ENCODE data around the gene GNGT2.

The GNGT2 gene

DNA sequence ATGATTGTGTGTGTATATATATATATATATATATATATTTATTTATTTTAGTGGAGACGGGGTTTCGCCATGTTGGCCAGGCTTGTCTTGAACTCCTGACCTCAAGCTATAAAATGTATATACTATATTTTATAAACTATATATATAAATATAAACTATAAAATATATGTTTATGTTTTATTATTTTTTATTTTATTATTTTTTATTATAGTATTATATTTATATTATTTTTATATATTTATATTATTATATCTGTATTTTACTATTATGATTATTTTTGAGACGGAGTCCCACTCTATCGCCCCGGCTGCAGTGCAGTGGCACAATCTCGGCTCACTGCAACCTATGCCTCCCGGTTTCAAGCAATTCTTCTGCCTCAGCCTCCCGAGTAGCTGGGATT lies 30.7 kb upstream of the GNGT2 start:
- Histone ChIP-seq H4K20me1 (ENCODE audit: insufficient read depth, low read length, poor library complexity, severe bottlenecking) (no peaks in the 10 kb centered on the region), H3F3A (ENCODE audit: low read depth) (no peaks in the 10 kb centered on the region), H3K36me3 (ENCODE audit: insufficient read depth, low read length) (no peaks in the 10 kb centered on the region), H3K9me2 (replicated peaks; ENCODE audit: low read depth, low read length) (no peaks in the 10 kb centered on the region), H3K79me2 (ENCODE audit: insufficient read depth, low read length) (no peaks in the 10 kb centered on the region), H3K9ac (ENCODE audit: low read depth, low read length, poor library complexity, severe bottlenecking) (no peak overlapping the region), H3K27me3 (ENCODE audit: insufficient read depth, low read length, poor library complexity, severe bottlenecking) (no peaks in the 10 kb centered on the region), H3K4me1 (ENCODE audit: insufficient read depth, low read length, poor library complexity, severe bottlenecking) (no peaks in the 10 kb centered on the region), H3K4me3 (ENCODE audit: low read length, poor library complexity, severe bottlenecking) (no peak overlapping the region), H3K9me3 (ENCODE audit: insufficient read depth, low read depth, low read length) (no peaks in the 10 kb centered on the region), H2AFZ (ENCODE audit: low read length) (no peak overlapping the region), H3K4me2 (ENCODE audit: low read depth, low read length, poor library complexity, severe bottlenecking) (no peak overlapping the region)
- TF ChIP-seq EZH2phosphoT487 (IDR thresholded peaks at IDR 0.05; ENCODE audit: borderline replicate concordance) = no peak
- TF ChIP-seq, protein P1, sequence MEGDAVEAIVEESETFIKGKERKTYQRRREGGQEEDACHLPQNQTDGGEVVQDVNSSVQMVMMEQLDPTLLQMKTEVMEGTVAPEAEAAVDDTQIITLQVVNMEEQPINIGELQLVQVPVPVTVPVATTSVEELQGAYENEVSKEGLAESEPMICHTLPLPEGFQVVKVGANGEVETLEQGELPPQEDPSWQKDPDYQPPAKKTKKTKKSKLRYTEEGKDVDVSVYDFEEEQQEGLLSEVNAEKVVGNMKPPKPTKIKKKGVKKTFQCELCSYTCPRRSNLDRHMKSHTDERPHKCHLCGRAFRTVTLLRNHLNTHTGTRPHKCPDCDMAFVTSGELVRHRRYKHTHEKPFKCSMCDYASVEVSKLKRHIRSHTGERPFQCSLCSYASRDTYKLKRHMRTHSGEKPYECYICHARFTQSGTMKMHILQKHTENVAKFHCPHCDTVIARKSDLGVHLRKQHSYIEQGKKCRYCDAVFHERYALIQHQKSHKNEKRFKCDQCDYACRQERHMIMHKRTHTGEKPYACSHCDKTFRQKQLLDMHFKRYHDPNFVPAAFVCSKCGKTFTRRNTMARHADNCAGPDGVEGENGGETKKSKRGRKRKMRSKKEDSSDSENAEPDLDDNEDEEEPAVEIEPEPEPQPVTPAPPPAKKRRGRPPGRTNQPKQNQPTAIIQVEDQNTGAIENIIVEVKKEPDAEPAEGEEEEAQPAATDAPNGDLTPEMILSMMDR (conservative IDR thresholded peaks at IDR 0.05; ENCODE audit: low read length) = no peak

DNA sequence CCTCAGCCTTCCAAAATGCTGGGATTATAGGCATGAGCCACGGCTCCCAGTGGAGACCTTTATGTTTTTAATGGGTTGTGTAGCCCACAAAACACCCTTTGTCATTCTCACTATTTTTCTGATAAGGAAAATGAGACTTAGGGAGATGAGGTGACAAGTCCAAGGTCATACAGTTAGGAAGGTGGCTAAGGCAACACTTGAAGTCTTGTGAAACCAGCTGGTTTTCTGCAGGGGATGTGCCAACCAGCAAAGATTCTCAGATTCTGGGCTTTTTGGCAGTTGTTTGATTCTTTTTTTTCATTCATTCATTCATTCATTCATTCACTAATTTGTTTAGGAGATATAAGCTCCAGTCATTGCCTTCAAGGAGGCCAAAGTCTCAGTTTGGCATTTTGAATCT lies 30.2 kb upstream of the GNGT2 start:
- no peak overlapping the region for H2AFZ ChIP-seq (ENCODE audit: low read length)
- TF ChIP-seq, protein P1 (conservative IDR thresholded peaks at IDR 0.05; ENCODE audit: low read length) = no peak
- no peak for TF ChIP-seq EZH2phosphoT487 (IDR thresholded peaks at IDR 0.05; ENCODE audit: borderline replicate concordance)
- H3K4me2 ChIP-seq (ENCODE audit: low read depth, low read length, poor library complexity, severe bottlenecking) = no peak overlapping the region
- H3K9ac ChIP-seq (ENCODE audit: low read depth, low read length, poor library complexity, severe bottlenecking) = no peak overlapping the region
- no peaks in the 10 kb centered on the region for H3F3A ChIP-seq (ENCODE audit: low read depth)
- no peaks in the 10 kb centered on the region for H3K4me1 ChIP-seq (ENCODE audit: insufficient read depth, low read length, poor library complexity, severe bottlenecking)
- no peaks in the 10 kb centered on the region for H4K20me1 ChIP-seq (ENCODE audit: insufficient read depth, low read length, poor library complexity, severe bottlenecking)
- no peak overlapping the region for H3K4me3 ChIP-seq (ENCODE audit: low read length, poor library complexity, severe bottlenecking)
- H3K36me3 ChIP-seq (ENCODE audit: insufficient read depth, low read length) = no peaks in the 10 kb centered on the region
- H3K27me3 ChIP-seq (ENCODE audit: insufficient read depth, low read length, poor library complexity, severe bottlenecking) = no peaks in the 10 kb centered on the region
- no peaks in the 10 kb centered on the region for H3K79me2 ChIP-seq (ENCODE audit: insufficient read depth, low read length)
- no peaks in the 10 kb centered on the region for H3K9me2 ChIP-seq (replicated peaks; ENCODE audit: low read depth, low read length)
- H3K9me3 ChIP-seq (ENCODE audit: insufficient read depth, low read depth, low read length) = no peaks in the 10 kb centered on the region

DNA sequence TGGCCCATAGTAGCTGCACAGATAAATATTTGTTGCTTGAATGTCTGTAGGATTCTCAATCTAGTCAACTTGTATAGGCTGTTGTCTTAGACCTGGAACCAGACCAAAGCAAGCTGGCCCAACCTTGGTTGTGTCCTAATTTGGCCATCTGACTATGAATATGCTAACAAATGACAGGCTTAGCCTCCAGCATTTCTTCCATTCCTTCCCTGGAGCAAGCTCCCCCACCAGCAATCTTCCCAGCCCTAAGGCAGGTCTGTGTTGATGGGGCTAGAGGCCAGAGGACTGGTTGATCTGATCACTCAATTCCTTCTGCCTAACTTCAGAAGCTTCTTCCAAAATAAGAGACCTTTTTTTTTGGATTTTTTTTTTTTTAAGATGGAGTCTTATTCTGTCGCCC lies 29.6 kb upstream of the GNGT2 start:
- no peak overlapping the region for H2AFZ ChIP-seq (ENCODE audit: low read length)
- H3K9me3 ChIP-seq (ENCODE audit: insufficient read depth, low read depth, low read length) = no peaks in the 10 kb centered on the region
- H3K4me1 ChIP-seq (ENCODE audit: insufficient read depth, low read length, poor library complexity, severe bottlenecking) = no peaks in the 10 kb centered on the region
- H3K36me3 ChIP-seq (ENCODE audit: insufficient read depth, low read length) = no peaks in the 10 kb centered on the region
- H3K79me2 ChIP-seq (ENCODE audit: insufficient read depth, low read length) = no peaks in the 10 kb centered on the region
- TF ChIP-seq, protein P1 (conservative IDR thresholded peaks at IDR 0.05; ENCODE audit: low read length) = no peak
- no peak for TF ChIP-seq EZH2phosphoT487 (IDR thresholded peaks at IDR 0.05; ENCODE audit: borderline replicate concordance)
- no peak overlapping the region for H3K4me2 ChIP-seq (ENCODE audit: low read depth, low read length, poor library complexity, severe bottlenecking)
- H3K27me3 ChIP-seq (ENCODE audit: insufficient read depth, low read length, poor library complexity, severe bottlenecking) = no peaks in the 10 kb centered on the region
- no peak overlapping the region for H3K9ac ChIP-seq (ENCODE audit: low read depth, low read length, poor library complexity, severe bottlenecking)
- no peaks in the 10 kb centered on the region for H4K20me1 ChIP-seq (ENCODE audit: insufficient read depth, low read length, poor library complexity, severe bottlenecking)
- no peaks in the 10 kb centered on the region for H3K9me2 ChIP-seq (replicated peaks; ENCODE audit: low read depth, low read length)
- H3K4me3 ChIP-seq (ENCODE audit: low read length, poor library complexity, severe bottlenecking) = no peak overlapping the region
- H3F3A ChIP-seq (ENCODE audit: low read depth) = no peaks in the 10 kb centered on the region

Data from Loucy (cell line).